ENCODE results near the gene TUSC1. TPM values are rescaled to one million over a fixed set of nuclear protein-coding genes. Genes with fewer than 3 reads are reported as not detected.
"Not testable (repeated sequence)": the region's sequence is repeated elsewhere in the genome, so short reads cannot be mapped to it uniquely, and the experiment has no call there.

The TUSC1 gene
- total and polyA plus RNA-seq, 2 of the 8 experiments (the other 6 are each of a cell fraction or from before 2014, with no cell fraction given), result 4.3 to 4.6 TPM

GRCh38 chr9:25702536-25702935 is 24.3 kb upstream of the TUSC1 start:
- Histone ChIP-seq H3K9ac (replicated peaks in 1 of 4; ENCODE audit: extremely low read depth in 1 of 4, low read depth in 3 of 4, low read length in 3 of 4) (no peak overlapping the region), H2BK15ac (ENCODE audit: low read length) (no peak overlapping the region), H2AFZ (ENCODE audit: low read length) (no peak overlapping the region), H3K79me2 (ENCODE audit: control insufficient read depth in 1 of 2, insufficient read depth in 2 of 2, low read length in 2 of 2) (no peaks in the 10 kb centered on the region), H4K5ac (ENCODE audit: insufficient read length, low read depth, low read length) (no peak overlapping the region), H2AK5ac (ENCODE audit: low read depth, low read length) (no peak overlapping the region), H2BK5ac (ENCODE audit: low read depth, low read length) (no peak overlapping the region), H3K18ac (ENCODE audit: extremely low read depth, low read length) (no peak overlapping the region), H3K4me3 (ENCODE audit: extremely low read depth in 1 of 4, insufficient read depth in 2 of 4, low read depth in 3 of 4, low read length in 4 of 4) (no peak overlapping the region), H3K4ac (replicated peaks; ENCODE audit: insufficient read length, low read depth, low read length) (no peak overlapping the region), H2BK20ac (ENCODE audit: low read length) (no peak overlapping the region), H4K91ac (replicated peaks; ENCODE audit: insufficient read length, low read length) (no peak overlapping the region), H4K8ac (ENCODE audit: extremely low read depth, insufficient read depth, low read length) (no peak overlapping the region), H3K23me2 (ENCODE audit: low read depth, low read length) (no peaks in the 10 kb centered on the region), H3K27me3 (replicated peaks in 1 of 4; ENCODE audit: control insufficient read depth in 3 of 4, extremely low read depth in 1 of 4, insufficient read depth in 3 of 4, low read length in 3 of 4) (no peaks in the 10 kb centered on the region), H3K4me2 (ENCODE audit: insufficient read depth in 1 of 2, low read depth in 2 of 2, low read length in 2 of 2) (no peak overlapping the region), H3K56ac (replicated peaks; ENCODE audit: insufficient read length, low read depth, low read length) (no peak overlapping the region), H3K4me1 (replicated peaks in 1 of 4; ENCODE audit: control insufficient read depth in 3 of 4, insufficient read depth in 4 of 4, low read length in 3 of 4) (no peaks in the 10 kb centered on the region), H2BK120ac (replicated peaks; ENCODE audit: low read depth, low read length) (no peak overlapping the region), H3K9me3 (ENCODE audit: insufficient read depth in 2 of 2, low read depth in 1 of 2, low read length in 1 of 2) (no peaks in the 10 kb centered on the region), H3K23ac (ENCODE audit: insufficient read length) (no peak overlapping the region), H3K27ac (ENCODE audit: low read depth, low read length) (no peak overlapping the region), H3K14ac (ENCODE audit: insufficient read length) (no peak overlapping the region), H3K36me3 (ENCODE audit: control insufficient read depth in 2 of 4, insufficient read depth in 4 of 4, low read length in 3 of 4) (no peaks in the 10 kb centered on the region), H4K20me1 (replicated peaks in 1 of 2; ENCODE audit: control insufficient read depth in 1 of 2, insufficient read depth in 2 of 2, low read length in 2 of 2) (no peaks in the 10 kb centered on the region), H2BK12ac (ENCODE audit: low read depth, low read length) (no peak overlapping the region), H3K79me1 (ENCODE audit: low read depth, low read length) (no peaks in the 10 kb centered on the region)
- CTCF ChIA-PET (ENCODE audit: partially characterized antibody), result interaction anchor here (1.0 kb wide), 1 partner anchor 46 kb away, joined by 3 read pairs; no protein-coding TSS in a partner anchor
- TF ChIP-seq CEBPB (IDR thresholded peaks at IDR 0.05; ENCODE audit: low read depth, low read length) (peak; percentile 15; the same call in 1 of the 2 replicates), SIX5 (IDR thresholded peaks at IDR 0.05; ENCODE audit: low read depth, low read length) (no peak)
- DNase-seq (ENCODE audit: low read depth in 1 of 2, low spot score in 2 of 2), result no peak
- WGBS, 2 experiments (ENCODE audit: extremely low coverage in 1 of 2, insufficient coverage in 1 of 2, insufficient read length in 1 of 2, insufficient replicate concordance in 2 of 2, low coverage in 1 of 2, low lambda C conversion rate in 2 of 2, missing lambda C conversion rate in 1 of 2), result 96% methylated on average over 3 of the region's 3 CpGs; no CpG with 5 or more reads in 1 of the 2 experiments
- POLR2A ChIA-PET (ENCODE audit: partially characterized antibody), result no interaction called here
- FAIRE-seq, result no peak

DNA sequence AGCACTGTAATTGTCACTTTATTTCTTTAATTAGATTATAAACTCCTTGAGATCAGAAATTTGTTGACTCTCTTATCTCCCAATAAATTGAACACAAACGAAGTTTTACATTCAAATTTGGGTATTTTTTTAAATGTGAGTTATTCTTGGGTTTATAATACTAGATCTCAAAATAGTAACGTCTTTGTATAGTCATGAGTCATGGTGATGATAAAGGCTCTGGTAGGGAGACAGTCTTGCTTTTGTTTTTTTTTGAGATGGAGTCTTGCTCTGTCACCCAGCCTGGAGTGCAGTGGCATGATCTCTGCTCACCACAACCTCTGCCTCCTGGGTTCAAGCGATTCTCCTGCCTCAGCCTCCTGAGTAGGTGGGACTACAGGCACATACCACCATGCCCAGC is 22.7 kb upstream of the TUSC1 start:
- H3K56ac ChIP-seq (replicated peaks; ENCODE audit: insufficient read length, low read depth, low read length); H4K8ac ChIP-seq (ENCODE audit: extremely low read depth, insufficient read depth, low read length); H2BK20ac ChIP-seq (ENCODE audit: low read length); H3K23me2 ChIP-seq (ENCODE audit: low read depth, low read length); H3K79me1 ChIP-seq (ENCODE audit: low read depth, low read length); H3K27ac ChIP-seq (ENCODE audit: low read depth, low read length); H3K23ac ChIP-seq (ENCODE audit: insufficient read length); CTCF ChIA-PET (ENCODE audit: partially characterized antibody); H4K5ac ChIP-seq (ENCODE audit: insufficient read length, low read depth, low read length); H4K91ac ChIP-seq (replicated peaks; ENCODE audit: insufficient read length, low read length); H2AK5ac ChIP-seq (ENCODE audit: low read depth, low read length); H3K36me3 ChIP-seq (ENCODE audit: control insufficient read depth in 2 of 4, insufficient read depth in 4 of 4, low read length in 3 of 4); H2AFZ ChIP-seq (ENCODE audit: low read length); H3K4ac ChIP-seq (replicated peaks; ENCODE audit: insufficient read length, low read depth, low read length); H3K14ac ChIP-seq (ENCODE audit: insufficient read length); H3K9me3 ChIP-seq (ENCODE audit: insufficient read depth in 2 of 2, low read depth in 1 of 2, low read length in 1 of 2); H3K27me3 ChIP-seq (replicated peaks in 1 of 4; ENCODE audit: control insufficient read depth in 3 of 4, extremely low read depth in 1 of 4, insufficient read depth in 3 of 4, low read length in 3 of 4); H3K79me2 ChIP-seq (ENCODE audit: control insufficient read depth in 1 of 2, insufficient read depth in 2 of 2, low read length in 2 of 2); H2BK120ac ChIP-seq (replicated peaks; ENCODE audit: low read depth, low read length); H2BK15ac ChIP-seq (ENCODE audit: low read length); H3K4me2 ChIP-seq (ENCODE audit: insufficient read depth in 1 of 2, low read depth in 2 of 2, low read length in 2 of 2); H2BK12ac ChIP-seq (ENCODE audit: low read depth, low read length); POLR2A ChIA-PET (ENCODE audit: partially characterized antibody); H2BK5ac ChIP-seq (ENCODE audit: low read depth, low read length); H4K20me1 ChIP-seq (replicated peaks in 1 of 2; ENCODE audit: control insufficient read depth in 1 of 2, insufficient read depth in 2 of 2, low read length in 2 of 2); FAIRE-seq; H3K9ac ChIP-seq (replicated peaks in 1 of 4; ENCODE audit: extremely low read depth in 1 of 4, low read depth in 3 of 4, low read length in 3 of 4); H3K4me3 ChIP-seq (ENCODE audit: extremely low read depth in 1 of 4, insufficient read depth in 2 of 4, low read depth in 3 of 4, low read length in 4 of 4); H3K18ac ChIP-seq (ENCODE audit: extremely low read depth, low read length); DNase-seq (ENCODE audit: low read depth in 1 of 2, low spot score in 2 of 2); H3K4me1 ChIP-seq (replicated peaks in 1 of 4; ENCODE audit: control insufficient read depth in 3 of 4, insufficient read depth in 4 of 4, low read length in 3 of 4): not testable (repeated sequence)
- WGBS, 2 experiments (ENCODE audit: extremely low coverage in 1 of 2, insufficient coverage in 1 of 2, insufficient read length in 1 of 2, insufficient replicate concordance in 2 of 2, low coverage in 1 of 2, low lambda C conversion rate in 2 of 2, missing lambda C conversion rate in 1 of 2), result 95% methylated on average over 3 of the region's 3 CpGs; no CpG with 5 or more reads in 1 of the 2 experiments
